Measurements from ENCODE around the gene GDA.

DNA sequence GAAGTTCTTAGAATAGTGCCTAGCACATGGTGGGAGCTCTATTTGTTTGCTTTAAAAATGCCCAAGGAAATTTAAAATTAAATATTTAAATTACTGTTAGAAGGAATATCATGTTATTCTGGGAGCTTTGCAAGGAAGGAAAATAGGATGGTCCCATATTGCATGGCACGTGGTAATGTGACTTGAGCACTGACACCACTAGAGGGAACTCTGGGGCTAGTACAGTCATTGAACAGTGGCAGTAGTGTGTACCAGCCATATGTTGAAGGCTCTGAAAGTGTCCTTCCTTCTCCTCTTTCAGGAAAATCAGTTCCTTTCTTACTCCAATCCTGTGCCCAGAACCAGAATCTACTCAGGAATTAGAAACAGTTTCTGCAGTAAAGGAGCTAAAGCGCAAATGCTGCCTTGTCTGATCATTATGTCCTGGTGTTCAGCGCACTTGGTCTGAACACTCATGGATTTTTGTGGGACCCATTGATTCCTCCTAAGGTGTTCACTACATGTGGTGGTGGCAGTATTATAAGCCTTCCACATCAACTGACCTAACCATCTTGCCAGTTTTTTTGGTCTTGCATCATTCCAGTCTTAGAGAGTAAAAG lies 54.1 kb downstream of the GDA start:
- TF ChIP-seq MXI1 (IDR thresholded peaks at IDR 0.05; ENCODE audit: low read depth, low read length), result no peak
- TF ChIP-seq SMAD4 (CRISPR knock-in tag; conservative IDR thresholded peaks at IDR 0.05), result no peak
- no peak for TF ChIP-seq ZFP36 (IDR thresholded peaks at IDR 0.05; ENCODE audit: low read depth, low read length, partially characterized antibody)
- TF ChIP-seq MEIS2 (IDR thresholded peaks at IDR 0.05; ENCODE audit: partially characterized antibody), result no peak
- TF ChIP-seq, protein P1, sequence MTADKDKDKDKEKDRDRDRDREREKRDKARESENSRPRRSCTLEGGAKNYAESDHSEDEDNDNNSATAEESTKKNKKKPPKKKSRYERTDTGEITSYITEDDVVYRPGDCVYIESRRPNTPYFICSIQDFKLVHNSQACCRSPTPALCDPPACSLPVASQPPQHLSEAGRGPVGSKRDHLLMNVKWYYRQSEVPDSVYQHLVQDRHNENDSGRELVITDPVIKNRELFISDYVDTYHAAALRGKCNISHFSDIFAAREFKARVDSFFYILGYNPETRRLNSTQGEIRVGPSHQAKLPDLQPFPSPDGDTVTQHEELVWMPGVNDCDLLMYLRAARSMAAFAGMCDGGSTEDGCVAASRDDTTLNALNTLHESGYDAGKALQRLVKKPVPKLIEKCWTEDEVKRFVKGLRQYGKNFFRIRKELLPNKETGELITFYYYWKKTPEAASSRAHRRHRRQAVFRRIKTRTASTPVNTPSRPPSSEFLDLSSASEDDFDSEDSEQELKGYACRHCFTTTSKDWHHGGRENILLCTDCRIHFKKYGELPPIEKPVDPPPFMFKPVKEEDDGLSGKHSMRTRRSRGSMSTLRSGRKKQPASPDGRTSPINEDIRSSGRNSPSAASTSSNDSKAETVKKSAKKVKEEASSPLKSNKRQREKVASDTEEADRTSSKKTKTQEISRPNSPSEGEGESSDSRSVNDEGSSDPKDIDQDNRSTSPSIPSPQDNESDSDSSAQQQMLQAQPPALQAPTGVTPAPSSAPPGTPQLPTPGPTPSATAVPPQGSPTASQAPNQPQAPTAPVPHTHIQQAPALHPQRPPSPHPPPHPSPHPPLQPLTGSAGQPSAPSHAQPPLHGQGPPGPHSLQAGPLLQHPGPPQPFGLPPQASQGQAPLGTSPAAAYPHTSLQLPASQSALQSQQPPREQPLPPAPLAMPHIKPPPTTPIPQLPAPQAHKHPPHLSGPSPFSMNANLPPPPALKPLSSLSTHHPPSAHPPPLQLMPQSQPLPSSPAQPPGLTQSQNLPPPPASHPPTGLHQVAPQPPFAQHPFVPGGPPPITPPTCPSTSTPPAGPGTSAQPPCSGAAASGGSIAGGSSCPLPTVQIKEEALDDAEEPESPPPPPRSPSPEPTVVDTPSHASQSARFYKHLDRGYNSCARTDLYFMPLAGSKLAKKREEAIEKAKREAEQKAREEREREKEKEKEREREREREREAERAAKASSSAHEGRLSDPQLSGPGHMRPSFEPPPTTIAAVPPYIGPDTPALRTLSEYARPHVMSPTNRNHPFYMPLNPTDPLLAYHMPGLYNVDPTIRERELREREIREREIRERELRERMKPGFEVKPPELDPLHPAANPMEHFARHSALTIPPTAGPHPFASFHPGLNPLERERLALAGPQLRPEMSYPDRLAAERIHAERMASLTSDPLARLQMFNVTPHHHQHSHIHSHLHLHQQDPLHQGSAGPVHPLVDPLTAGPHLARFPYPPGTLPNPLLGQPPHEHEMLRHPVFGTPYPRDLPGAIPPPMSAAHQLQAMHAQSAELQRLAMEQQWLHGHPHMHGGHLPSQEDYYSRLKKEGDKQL (CRISPR knock-in tag; IDR thresholded peaks at IDR 0.05; ENCODE audit: borderline replicate concordance), result no peak
- no peak for TF ChIP-seq HCFC1 (IDR thresholded peaks at IDR 0.05; ENCODE audit: low read depth, low read length)
- TF ChIP-seq MYC (IDR thresholded peaks at IDR 0.05; ENCODE audit: low read depth, low read length), result no peak
- TF ChIP-seq MYC (CRISPR knock-in tag; IDR thresholded peaks at IDR 0.05; ENCODE audit: borderline replicate concordance, low read depth), result no peak
- TF ChIP-seq SP2 (IDR thresholded peaks at IDR 0.05; ENCODE audit: extremely low read depth, low read depth, low read length, poor library complexity, severe bottlenecking), result no peak
- TF ChIP-seq, protein P2, sequence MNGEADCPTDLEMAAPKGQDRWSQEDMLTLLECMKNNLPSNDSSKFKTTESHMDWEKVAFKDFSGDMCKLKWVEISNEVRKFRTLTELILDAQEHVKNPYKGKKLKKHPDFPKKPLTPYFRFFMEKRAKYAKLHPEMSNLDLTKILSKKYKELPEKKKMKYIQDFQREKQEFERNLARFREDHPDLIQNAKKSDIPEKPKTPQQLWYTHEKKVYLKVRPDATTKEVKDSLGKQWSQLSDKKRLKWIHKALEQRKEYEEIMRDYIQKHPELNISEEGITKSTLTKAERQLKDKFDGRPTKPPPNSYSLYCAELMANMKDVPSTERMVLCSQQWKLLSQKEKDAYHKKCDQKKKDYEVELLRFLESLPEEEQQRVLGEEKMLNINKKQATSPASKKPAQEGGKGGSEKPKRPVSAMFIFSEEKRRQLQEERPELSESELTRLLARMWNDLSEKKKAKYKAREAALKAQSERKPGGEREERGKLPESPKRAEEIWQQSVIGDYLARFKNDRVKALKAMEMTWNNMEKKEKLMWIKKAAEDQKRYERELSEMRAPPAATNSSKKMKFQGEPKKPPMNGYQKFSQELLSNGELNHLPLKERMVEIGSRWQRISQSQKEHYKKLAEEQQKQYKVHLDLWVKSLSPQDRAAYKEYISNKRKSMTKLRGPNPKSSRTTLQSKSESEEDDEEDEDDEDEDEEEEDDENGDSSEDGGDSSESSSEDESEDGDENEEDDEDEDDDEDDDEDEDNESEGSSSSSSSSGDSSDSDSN (IDR thresholded peaks at IDR 0.05; ENCODE audit: borderline replicate concordance in 1 of 2, low read depth in 2 of 2, low read length in 2 of 2), result no peak
- TF ChIP-seq, protein P3, sequence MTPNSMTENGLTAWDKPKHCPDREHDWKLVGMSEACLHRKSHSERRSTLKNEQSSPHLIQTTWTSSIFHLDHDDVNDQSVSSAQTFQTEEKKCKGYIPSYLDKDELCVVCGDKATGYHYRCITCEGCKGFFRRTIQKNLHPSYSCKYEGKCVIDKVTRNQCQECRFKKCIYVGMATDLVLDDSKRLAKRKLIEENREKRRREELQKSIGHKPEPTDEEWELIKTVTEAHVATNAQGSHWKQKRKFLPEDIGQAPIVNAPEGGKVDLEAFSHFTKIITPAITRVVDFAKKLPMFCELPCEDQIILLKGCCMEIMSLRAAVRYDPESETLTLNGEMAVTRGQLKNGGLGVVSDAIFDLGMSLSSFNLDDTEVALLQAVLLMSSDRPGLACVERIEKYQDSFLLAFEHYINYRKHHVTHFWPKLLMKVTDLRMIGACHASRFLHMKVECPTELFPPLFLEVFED (CRISPR knock-in tag; conservative IDR thresholded peaks at IDR 0.05), result no peak
- TF ChIP-seq JUN (IDR thresholded peaks at IDR 0.05; ENCODE audit: borderline replicate concordance, low read depth, low read length), result no peak
- TF ChIP-seq JUN (CRISPR knock-in tag; IDR thresholded peaks at IDR 0.05; ENCODE audit: borderline replicate concordance), result no peak
- TF ChIP-seq, protein P4, sequence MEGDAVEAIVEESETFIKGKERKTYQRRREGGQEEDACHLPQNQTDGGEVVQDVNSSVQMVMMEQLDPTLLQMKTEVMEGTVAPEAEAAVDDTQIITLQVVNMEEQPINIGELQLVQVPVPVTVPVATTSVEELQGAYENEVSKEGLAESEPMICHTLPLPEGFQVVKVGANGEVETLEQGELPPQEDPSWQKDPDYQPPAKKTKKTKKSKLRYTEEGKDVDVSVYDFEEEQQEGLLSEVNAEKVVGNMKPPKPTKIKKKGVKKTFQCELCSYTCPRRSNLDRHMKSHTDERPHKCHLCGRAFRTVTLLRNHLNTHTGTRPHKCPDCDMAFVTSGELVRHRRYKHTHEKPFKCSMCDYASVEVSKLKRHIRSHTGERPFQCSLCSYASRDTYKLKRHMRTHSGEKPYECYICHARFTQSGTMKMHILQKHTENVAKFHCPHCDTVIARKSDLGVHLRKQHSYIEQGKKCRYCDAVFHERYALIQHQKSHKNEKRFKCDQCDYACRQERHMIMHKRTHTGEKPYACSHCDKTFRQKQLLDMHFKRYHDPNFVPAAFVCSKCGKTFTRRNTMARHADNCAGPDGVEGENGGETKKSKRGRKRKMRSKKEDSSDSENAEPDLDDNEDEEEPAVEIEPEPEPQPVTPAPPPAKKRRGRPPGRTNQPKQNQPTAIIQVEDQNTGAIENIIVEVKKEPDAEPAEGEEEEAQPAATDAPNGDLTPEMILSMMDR (IDR thresholded peaks at IDR 0.05 in 2 of 3, conservative IDR thresholded peaks at IDR 0.05 in 1 of 3; ENCODE audit: insufficient read depth in 2 of 3, low read depth in 1 of 3, low read length in 3 of 3), result peak; percentile 36 to 43 (median 40); a peak in 4 of 6 replicates
- TF ChIP-seq, protein P5, sequence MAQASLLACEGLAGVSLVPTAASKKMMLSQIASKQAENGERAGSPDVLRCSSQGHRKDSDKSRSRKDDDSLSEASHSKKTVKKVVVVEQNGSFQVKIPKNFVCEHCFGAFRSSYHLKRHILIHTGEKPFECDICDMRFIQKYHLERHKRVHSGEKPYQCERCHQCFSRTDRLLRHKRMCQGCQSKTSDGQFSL (CRISPR knock-in tag; IDR thresholded peaks at IDR 0.05), result no peak
- TF ChIP-seq, protein P5 (tag; IDR thresholded peaks at IDR 0.05), result no peak
- TF ChIP-seq TAF15 (IDR thresholded peaks at IDR 0.05; ENCODE audit: low read depth, low read length), result no peak
